Tibial nerve (tissue), 4 donors: ENCODE measurements around the gene CAMTA1.

Source experiments
- CTCF ChIP-seq, 5 experiments: fragments of 200-600 bp in 3 of 5; fragments of 450-650 bp in 2 of 5; sonication (generic) in 3 of 5; IDR thresholded peaks; one replicate each; pipeline ENCODE4 v1.5.1; 2016 to 2019; ENCODE audit warnings: antibody characterized with exemption in 5 of 5, mild to moderate bottlenecking in 3 of 5, moderate library complexity in 2 of 5
- EP300 ChIP-seq, 2 donors: sonication (generic); formaldehyde crosslinking; IDR thresholded peaks; one replicate each; pipeline ENCODE4 v1.6.1; 2017; ENCODE audit warnings: antibody characterized with exemption in 2 of 2, mild to moderate bottlenecking in 1 of 2
- POLR2A ChIP-seq, 2 donors: fragments of 450-650 bp; IDR thresholded peaks; one replicate each; pipeline ENCODE4 v1.6.1; 2017; ENCODE audit warnings: antibody characterized with exemption in 2 of 2, mild to moderate bottlenecking in 2 of 2, moderate library complexity in 2 of 2

GRCh38 chr1:7015022-7015421 is 229.8 kb downstream of the CAMTA1 start:
- TF ChIP-seq CTCF (IDR thresholded peaks at IDR 0.05) (no peak), POLR2A (IDR thresholded peaks at IDR 0.05) (no peak), EP300 (IDR thresholded peaks at IDR 0.05) (no peak)
